GM23248 (cell line): Measurements from ENCODE around the gene NAA20.

Experiments
- EZH2 ChIP-seq: fragments of 200-600 bp; sonication (generic); IDR thresholded peaks from 2 replicates; pipeline ENCODE4 v1.6.1; 2018; ENCODE audit warnings: antibody characterized with exemption, mild to moderate bottlenecking; ENCODE audit not compliant: insufficient read depth, poor library complexity, severe bottlenecking
- EZH2phosphoT487 ChIP-seq: fragments of 200-600 bp; sonication (generic); IDR thresholded peaks from 2 replicates; pipeline ENCODE4 v1.6.1; 2018; ENCODE audit warnings: antibody characterized with exemption, moderate library complexity, mild to moderate bottlenecking, low read depth; ENCODE audit not compliant: insufficient read depth

DNA sequence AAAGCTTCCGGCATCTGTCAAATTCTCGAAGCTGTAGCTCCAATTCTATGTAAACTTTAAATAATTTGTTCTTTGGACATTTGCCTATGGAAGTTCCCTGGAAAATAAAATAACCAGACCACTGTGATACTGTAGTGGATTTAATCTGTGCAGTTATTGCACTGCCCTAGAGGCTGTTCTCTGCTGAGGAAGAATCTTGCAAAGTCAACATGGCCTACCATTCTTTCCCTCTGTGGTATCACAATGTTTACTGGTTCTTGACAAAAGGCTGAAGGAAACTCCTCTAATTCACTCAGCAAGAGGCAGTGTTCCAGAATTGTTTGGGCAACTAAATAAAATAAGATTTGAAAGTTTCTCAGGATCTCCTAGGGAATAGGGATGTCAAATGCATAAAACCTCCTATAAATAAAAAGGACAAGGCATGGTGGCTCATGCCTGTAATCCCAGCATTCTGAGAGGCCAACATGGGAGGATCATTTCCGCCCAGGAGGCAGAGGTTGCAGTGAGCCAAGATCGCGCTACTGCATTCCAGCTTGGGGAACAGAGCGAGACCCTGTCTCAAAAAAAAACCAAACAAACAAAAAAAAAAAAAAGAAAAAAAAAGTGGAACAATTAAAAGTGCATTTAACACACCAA, 22.7 kb downstream of the NAA20 start:
- TF ChIP-seq EZH2 (no peak), EZH2phosphoT487 (no peak)
